BE2C (cell line): ENCODE results near the gene TARS3.

Experiments
- DNase-seq: peaks from one replicate; pipeline ENCODE4 v3.0.0-alpha.2; 2020
- H3K27me3 ChIP-seq: fragments of 250-450 bp; sonication (Bioruptor Pico); 2 replicates; pipeline ENCODE4 v1.5.1; 2020; ENCODE audit warnings: mild to moderate bottlenecking
- H3K36me3 ChIP-seq: fragments of 250-450 bp; sonication (Bioruptor Pico); 2 replicates; pipeline ENCODE4 v1.5.1; 2020; ENCODE audit warnings: mild to moderate bottlenecking
- H3K4me1 ChIP-seq: fragments of 250-450 bp; sonication (Bioruptor Pico); 2 replicates; pipeline ENCODE4 v1.5.1; 2020
- H3K4me3 ChIP-seq: 2 replicates; pipeline ENCODE4 v1.5.1; 2011; ENCODE audit warnings: low read depth, low read length
- H3K9me3 ChIP-seq: fragments of 250-450 bp; sonication (Bioruptor Pico); 2 replicates; pipeline ENCODE4 v1.5.1; 2020
- TF ChIP-seq, protein P1 (sequence below): IDR thresholded peaks from 2 replicates; pipeline ENCODE4 v1.5.1; 2012; ENCODE audit warnings: mild to moderate bottlenecking, low read depth, low read length

The TARS3 gene

DNA sequence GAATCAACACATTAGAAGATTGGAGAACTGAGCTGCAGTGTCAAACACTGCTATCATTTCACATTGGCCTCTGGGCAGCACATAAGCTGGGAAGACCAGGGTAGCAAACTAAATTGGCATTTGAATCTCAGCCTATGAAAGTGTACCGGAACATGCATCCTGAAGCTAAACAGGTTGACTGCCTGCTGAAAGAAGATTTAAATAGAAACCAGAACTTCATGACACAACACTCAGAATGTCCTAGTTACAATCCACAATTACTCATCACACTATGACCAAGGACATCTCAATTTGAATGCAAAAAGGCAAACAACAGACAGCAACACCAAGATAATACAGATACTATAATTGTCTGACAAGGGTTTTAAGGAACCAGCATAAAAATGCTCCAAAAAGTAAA lies 98.3 kb downstream of the TARS3 start:
- Histone ChIP-seq H3K36me3 (no peaks in the 10 kb centered on the region), H3K27me3 (no peaks in the 10 kb centered on the region), H3K4me1 (no peaks in the 10 kb centered on the region), H3K4me3 (no peak overlapping the region), H3K9me3 (no peaks in the 10 kb centered on the region)
- no peak for DNase-seq
- TF ChIP-seq, protein P1, sequence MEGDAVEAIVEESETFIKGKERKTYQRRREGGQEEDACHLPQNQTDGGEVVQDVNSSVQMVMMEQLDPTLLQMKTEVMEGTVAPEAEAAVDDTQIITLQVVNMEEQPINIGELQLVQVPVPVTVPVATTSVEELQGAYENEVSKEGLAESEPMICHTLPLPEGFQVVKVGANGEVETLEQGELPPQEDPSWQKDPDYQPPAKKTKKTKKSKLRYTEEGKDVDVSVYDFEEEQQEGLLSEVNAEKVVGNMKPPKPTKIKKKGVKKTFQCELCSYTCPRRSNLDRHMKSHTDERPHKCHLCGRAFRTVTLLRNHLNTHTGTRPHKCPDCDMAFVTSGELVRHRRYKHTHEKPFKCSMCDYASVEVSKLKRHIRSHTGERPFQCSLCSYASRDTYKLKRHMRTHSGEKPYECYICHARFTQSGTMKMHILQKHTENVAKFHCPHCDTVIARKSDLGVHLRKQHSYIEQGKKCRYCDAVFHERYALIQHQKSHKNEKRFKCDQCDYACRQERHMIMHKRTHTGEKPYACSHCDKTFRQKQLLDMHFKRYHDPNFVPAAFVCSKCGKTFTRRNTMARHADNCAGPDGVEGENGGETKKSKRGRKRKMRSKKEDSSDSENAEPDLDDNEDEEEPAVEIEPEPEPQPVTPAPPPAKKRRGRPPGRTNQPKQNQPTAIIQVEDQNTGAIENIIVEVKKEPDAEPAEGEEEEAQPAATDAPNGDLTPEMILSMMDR: no peak

DNA sequence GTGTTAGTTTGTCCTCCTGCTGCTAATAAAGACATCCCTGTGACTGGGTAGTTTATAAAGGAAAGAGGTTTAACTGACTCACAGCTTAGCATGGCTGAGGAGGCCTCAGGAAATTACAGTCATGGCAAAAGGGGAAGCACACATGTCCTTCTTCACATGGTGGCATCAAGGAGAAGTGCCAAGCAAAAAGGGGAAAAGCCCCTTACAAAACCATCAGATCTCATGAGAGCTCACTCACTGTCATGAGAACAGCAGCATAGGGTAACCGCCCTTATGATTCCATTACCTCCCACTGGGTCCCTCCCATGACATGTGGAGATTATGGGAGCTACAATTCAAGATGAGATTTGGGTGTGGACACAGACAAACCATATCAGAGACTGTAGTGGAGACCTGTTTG lies 99.1 kb downstream of the TARS3 start:
- no peaks in the 10 kb centered on the region for H3K27me3 ChIP-seq
- H3K36me3 ChIP-seq: no peaks in the 10 kb centered on the region
- H3K9me3 ChIP-seq: no peaks in the 10 kb centered on the region
- no peak overlapping the region for H3K4me3 ChIP-seq
- H3K4me1 ChIP-seq: no peaks in the 10 kb centered on the region
- DNase-seq: no peak
- TF ChIP-seq, protein P1: no peak

DNA sequence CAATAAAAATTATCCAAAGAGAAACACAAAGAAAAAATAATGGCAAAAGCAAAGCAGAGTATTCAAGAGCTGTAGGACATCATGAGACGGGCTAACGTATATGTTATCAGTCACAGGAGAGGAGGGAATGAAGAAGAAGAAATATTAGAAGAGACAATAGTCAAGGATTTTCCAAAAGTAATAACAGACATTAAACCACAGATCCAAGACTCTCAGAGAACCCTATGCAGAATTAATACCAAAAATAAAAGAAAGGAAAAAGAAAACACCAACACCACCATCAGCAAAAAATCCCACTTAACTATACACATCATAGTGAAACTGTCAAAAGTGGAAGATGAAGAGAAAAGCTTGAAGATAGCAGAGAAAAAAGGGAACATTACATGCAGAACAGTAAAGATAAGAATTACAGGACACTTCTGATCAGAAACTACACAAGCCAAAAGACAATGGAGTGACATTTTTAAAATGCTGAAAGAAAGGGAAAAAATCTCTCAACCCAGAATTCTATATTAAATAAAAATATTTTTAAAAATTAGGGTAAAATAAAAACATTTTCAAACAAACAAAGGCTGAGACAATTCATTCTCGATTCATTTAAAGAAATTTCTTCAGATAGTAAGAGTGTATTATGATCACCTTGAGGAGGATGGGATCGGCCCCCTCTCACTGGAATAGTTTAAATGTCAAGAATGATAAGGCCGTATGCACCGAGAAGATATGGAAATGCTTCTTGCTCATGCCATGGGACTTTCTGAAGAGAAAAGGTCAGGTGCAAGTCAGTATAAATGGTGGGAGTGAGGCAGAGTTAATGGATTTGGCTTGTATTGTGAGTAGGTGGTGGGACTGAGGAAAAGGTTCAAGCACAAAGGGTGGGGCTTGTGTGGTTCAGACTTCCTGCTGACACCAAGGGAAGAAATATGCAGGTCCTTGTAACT lies 100.6 kb downstream of the TARS3 start:
- no peaks in the 10 kb centered on the region for H3K9me3 ChIP-seq
- DNase-seq: no peak
- no peaks in the 10 kb centered on the region for H3K27me3 ChIP-seq
- H3K4me3 ChIP-seq: no peak overlapping the region
- no peaks in the 10 kb centered on the region for H3K36me3 ChIP-seq
- H3K4me1 ChIP-seq: no peaks in the 10 kb centered on the region
- TF ChIP-seq, protein P1: no peak

DNA sequence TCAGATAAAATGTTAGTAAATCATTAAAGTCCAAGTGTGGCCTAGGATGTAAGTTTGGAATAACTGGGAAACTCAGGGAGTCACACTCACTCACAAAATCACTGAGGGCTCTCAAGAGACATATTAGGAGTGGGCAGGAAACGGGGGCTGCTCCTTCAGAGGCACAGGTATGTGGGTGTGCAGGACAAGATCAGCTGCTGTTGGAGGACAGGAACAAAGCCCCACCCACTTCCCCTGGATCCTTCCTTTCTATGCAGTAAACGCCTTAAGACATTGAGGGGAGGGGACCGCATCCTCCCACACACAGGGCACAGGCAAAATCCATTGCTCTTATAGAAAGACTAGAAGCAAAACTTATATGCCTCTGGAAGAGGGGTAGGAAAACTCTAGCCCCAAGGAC lies 102.3 kb downstream of the TARS3 start:
- TF ChIP-seq, protein P1: no peak
- H3K27me3 ChIP-seq: no peaks in the 10 kb centered on the region
- no peak overlapping the region for H3K4me3 ChIP-seq
- no peak for DNase-seq
- no peaks in the 10 kb centered on the region for H3K9me3 ChIP-seq
- H3K4me1 ChIP-seq: no peaks in the 10 kb centered on the region
- no peaks in the 10 kb centered on the region for H3K36me3 ChIP-seq

DNA sequence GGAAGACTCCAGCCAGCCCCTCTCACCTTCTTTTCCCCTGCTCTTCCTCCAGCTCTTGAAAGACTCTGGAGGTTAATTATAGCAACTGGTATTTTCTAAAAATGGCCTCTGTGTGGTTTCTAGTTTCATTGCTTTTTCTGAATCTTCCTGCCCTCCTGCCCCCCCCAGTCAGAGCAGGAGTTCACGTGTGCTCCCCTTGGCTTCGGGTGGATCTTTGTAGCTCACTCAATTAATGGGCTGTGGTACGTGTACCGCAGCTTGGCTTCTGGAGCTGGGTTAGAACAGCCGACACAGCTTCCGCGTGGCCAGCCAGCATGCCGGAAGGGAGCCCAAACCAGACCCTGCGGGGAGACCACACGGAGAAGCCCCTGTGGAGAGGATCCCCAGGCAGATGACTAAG lies 103.6 kb downstream of the TARS3 start:
- no peak for DNase-seq
- no peaks in the 10 kb centered on the region for H3K27me3 ChIP-seq
- H3K4me3 ChIP-seq: no peak overlapping the region
- H3K36me3 ChIP-seq: no peaks in the 10 kb centered on the region
- peaks cover 10% of the 10 kb centered on the region for H3K4me1 ChIP-seq
- TF ChIP-seq, protein P1: no peak
- no peaks in the 10 kb centered on the region for H3K9me3 ChIP-seq

DNA sequence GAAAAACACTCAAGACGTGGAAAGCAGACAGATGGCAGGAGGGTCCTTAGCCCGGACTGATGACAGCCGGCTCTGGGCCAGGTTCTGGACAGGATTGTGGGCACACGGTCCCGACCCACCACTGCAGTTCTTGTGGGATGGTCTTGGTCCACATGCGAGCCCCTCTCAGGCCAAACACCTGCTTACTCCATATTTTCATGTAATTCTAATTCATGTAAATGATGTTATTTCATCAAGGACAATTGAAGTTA lies 104.7 kb downstream of the TARS3 start:
- DNase-seq: no peak
- H3K4me1 ChIP-seq: peaks cover 18% of the 10 kb centered on the region

More for the DNA sequence above, 104.7 kb downstream of the TARS3 start:
- Histone ChIP-seq H3K36me3 (no peaks in the 10 kb centered on the region), H3K27me3 (no peaks in the 10 kb centered on the region), H3K4me3 (no peak overlapping the region), H3K9me3 (no peaks in the 10 kb centered on the region)
- TF ChIP-seq, protein P1: no peak
